ENCODE results near the gene PRPF40A.

The PRPF40A gene

GRCh38 chr2:152609154-152609553 is 108.1 kb downstream of the PRPF40A start:
- Histone ChIP-seq H3K9me3 (replicated peaks in 1 of 2; ENCODE audit: control insufficient read depth in 2 of 2, insufficient read depth in 1 of 2, low read depth in 1 of 2, low read length in 2 of 2) (peaks cover 0 to 4% of the 10 kb centered on the region in 2 donors), H4K91ac (ENCODE audit: low read depth, low read length, poor library complexity) (no peak overlapping the region), H3K4ac (ENCODE audit: low read length) (no peak overlapping the region), H4K8ac (ENCODE audit: low read depth, low read length) (no peak overlapping the region), H2BK15ac (ENCODE audit: low read length) (no peak overlapping the region), H3K27ac (replicated peaks; ENCODE audit: low read length) (no peak overlapping the region), H2BK12ac (ENCODE audit: low read length) (no peak overlapping the region), H3K36me3 (replicated peaks in 1 of 2; ENCODE audit: control insufficient read depth in 2 of 2, insufficient read depth in 2 of 2, low read length in 2 of 2) (peaks cover 6 to 86% of the 10 kb centered on the region in 2 donors), H3K9ac (ENCODE audit: low read depth, low read length, poor library complexity) (no peak overlapping the region), H3K23ac (ENCODE audit: low read depth, low read length, poor library complexity) (no peak overlapping the region), H3K4me2 (ENCODE audit: insufficient read depth, low read length, poor library complexity, severe bottlenecking) (no peak overlapping the region), H3K4me1 (ENCODE audit: control insufficient read depth in 2 of 2, insufficient read depth in 1 of 2, low read depth in 1 of 2, low read length in 2 of 2) (no peaks in the 10 kb centered on the region), H3K14ac (ENCODE audit: low read length) (no peak overlapping the region), H3K4me3 (ENCODE audit: low read length in 2 of 2) (no peak overlapping the region), H2AFZ (ENCODE audit: low read length) (no peak overlapping the region), H3K27me3 (ENCODE audit: control insufficient read depth in 3 of 3, insufficient read depth in 3 of 3, low read depth in 1 of 3, low read length in 3 of 3) (no peaks in the 10 kb centered on the region), H2BK120ac (ENCODE audit: low read depth, low read length) (no peak overlapping the region), H3K18ac (ENCODE audit: low read length) (no peak overlapping the region), H3K79me1 (ENCODE audit: low read depth, low read length) (no peaks in the 10 kb centered on the region), H2BK5ac (ENCODE audit: low read length) (no peak overlapping the region), H2AK5ac (ENCODE audit: low read depth, low read length) (no peak overlapping the region)
- no peak for DNase-seq (ENCODE audit: low spot score)
- no CpG with 5 or more reads among the region's 2 CpGs for WGBS, 2 donors (ENCODE audit: extremely low coverage in 2 of 2, insufficient read length in 2 of 2, insufficient replicate concordance in 1 of 2)

GRCh38 chr2:152607793-152608300 is 109.4 kb downstream of the PRPF40A start:
- no peak overlapping the region for H3K23ac ChIP-seq (ENCODE audit: low read depth, low read length, poor library complexity)
- H2BK120ac ChIP-seq (ENCODE audit: low read depth, low read length): no peak overlapping the region
- peaks cover 6 to 84% of the 10 kb centered on the region in 2 donors for H3K36me3 ChIP-seq (replicated peaks in 1 of 2; ENCODE audit: control insufficient read depth in 2 of 2, insufficient read depth in 2 of 2, low read length in 2 of 2)
- H4K8ac ChIP-seq (ENCODE audit: low read depth, low read length): no peak overlapping the region
- no peak overlapping the region for H3K9ac ChIP-seq (ENCODE audit: low read depth, low read length, poor library complexity)
- no peaks in the 10 kb centered on the region for H3K79me1 ChIP-seq (ENCODE audit: low read depth, low read length)
- H2AFZ ChIP-seq (ENCODE audit: low read length): no peak overlapping the region
- H3K27ac ChIP-seq (replicated peaks; ENCODE audit: low read length): no peak overlapping the region
- H3K4ac ChIP-seq (ENCODE audit: low read length): no peak overlapping the region
- no peak for DNase-seq (ENCODE audit: low spot score)
- H3K27me3 ChIP-seq (ENCODE audit: control insufficient read depth in 3 of 3, insufficient read depth in 3 of 3, low read depth in 1 of 3, low read length in 3 of 3): no peaks in the 10 kb centered on the region
- no peak overlapping the region for H2BK15ac ChIP-seq (ENCODE audit: low read length)
- H2BK12ac ChIP-seq (ENCODE audit: low read length): no peak overlapping the region
- H3K18ac ChIP-seq (ENCODE audit: low read length): no peak overlapping the region
- H3K9me3 ChIP-seq (replicated peaks in 1 of 2; ENCODE audit: control insufficient read depth in 2 of 2, insufficient read depth in 1 of 2, low read depth in 1 of 2, low read length in 2 of 2): peaks cover 0 to 4% of the 10 kb centered on the region in 2 donors
- no peak overlapping the region for H2BK5ac ChIP-seq (ENCODE audit: low read length)
- WGBS, 2 donors (ENCODE audit: extremely low coverage in 2 of 2, insufficient read length in 2 of 2, insufficient replicate concordance in 1 of 2): no CpG with 5 or more reads among the region's 7 CpGs
- no peak overlapping the region for H4K91ac ChIP-seq (ENCODE audit: low read depth, low read length, poor library complexity)
- H3K14ac ChIP-seq (ENCODE audit: low read length): no peak overlapping the region
- no peaks in the 10 kb centered on the region for H3K4me1 ChIP-seq (ENCODE audit: control insufficient read depth in 2 of 2, insufficient read depth in 1 of 2, low read depth in 1 of 2, low read length in 2 of 2)
- no peak overlapping the region for H3K4me3 ChIP-seq (ENCODE audit: low read length in 2 of 2)
- no peak overlapping the region for H3K4me2 ChIP-seq (ENCODE audit: insufficient read depth, low read length, poor library complexity, severe bottlenecking)
- H2AK5ac ChIP-seq (ENCODE audit: low read depth, low read length): no peak overlapping the region

GRCh38 chr2:152606941-152607340 is 110.3 kb downstream of the PRPF40A start:
- Histone ChIP-seq H3K14ac (ENCODE audit: low read length) (no peak overlapping the region), H2AK5ac (ENCODE audit: low read depth, low read length) (no peak overlapping the region), H2BK120ac (ENCODE audit: low read depth, low read length) (no peak overlapping the region), H2AFZ (ENCODE audit: low read length) (no peak overlapping the region), H3K23ac (ENCODE audit: low read depth, low read length, poor library complexity) (no peak overlapping the region), H3K27me3 (ENCODE audit: control insufficient read depth in 3 of 3, insufficient read depth in 3 of 3, low read depth in 1 of 3, low read length in 3 of 3) (no peaks in the 10 kb centered on the region), H3K79me1 (ENCODE audit: low read depth, low read length) (no peaks in the 10 kb centered on the region), H3K36me3 (replicated peaks in 1 of 2; ENCODE audit: control insufficient read depth in 2 of 2, insufficient read depth in 2 of 2, low read length in 2 of 2) (peaks cover 6 to 81% of the 10 kb centered on the region in 2 donors), H3K4ac (ENCODE audit: low read length) (no peak overlapping the region), H3K4me3 (ENCODE audit: low read length in 2 of 2) (no peak overlapping the region), H3K18ac (ENCODE audit: low read length) (no peak overlapping the region), H2BK15ac (ENCODE audit: low read length) (no peak overlapping the region), H3K27ac (replicated peaks; ENCODE audit: low read length) (no peak overlapping the region), H4K91ac (ENCODE audit: low read depth, low read length, poor library complexity) (no peak overlapping the region), H3K9ac (ENCODE audit: low read depth, low read length, poor library complexity) (no peak overlapping the region), H3K4me1 (ENCODE audit: control insufficient read depth in 2 of 2, insufficient read depth in 1 of 2, low read depth in 1 of 2, low read length in 2 of 2) (peaks cover 0 to 1% of the 10 kb centered on the region in 2 donors), H2BK5ac (ENCODE audit: low read length) (no peak overlapping the region), H4K8ac (ENCODE audit: low read depth, low read length) (no peak overlapping the region), H3K9me3 (replicated peaks in 1 of 2; ENCODE audit: control insufficient read depth in 2 of 2, insufficient read depth in 1 of 2, low read depth in 1 of 2, low read length in 2 of 2) (peaks cover 0 to 4% of the 10 kb centered on the region in 2 donors), H2BK12ac (ENCODE audit: low read length) (no peak overlapping the region), H3K4me2 (ENCODE audit: insufficient read depth, low read length, poor library complexity, severe bottlenecking) (no peak overlapping the region)
- DNase-seq (ENCODE audit: low spot score): no peak
- WGBS, 2 donors (ENCODE audit: extremely low coverage in 2 of 2, insufficient read length in 2 of 2, insufficient replicate concordance in 1 of 2): no CpG with 5 or more reads among the region's 2 CpGs

- Histone ChIP-seq H3K36me3 (replicated peaks in 1 of 2; ENCODE audit: control insufficient read depth in 2 of 2, insufficient read depth in 2 of 2, low read length in 2 of 2) (peaks cover 4 to 75% of the 10 kb centered on the region in 2 donors), H2BK120ac (ENCODE audit: low read depth, low read length) (no peak overlapping the region), H3K27me3 (ENCODE audit: control insufficient read depth in 3 of 3, insufficient read depth in 3 of 3, low read depth in 1 of 3, low read length in 3 of 3) (no peaks in the 10 kb centered on the region), H3K9me3 (replicated peaks in 1 of 2; ENCODE audit: control insufficient read depth in 2 of 2, insufficient read depth in 1 of 2, low read depth in 1 of 2, low read length in 2 of 2) (peaks cover 0 to 4% of the 10 kb centered on the region in 2 donors), H4K91ac (ENCODE audit: low read depth, low read length, poor library complexity) (no peak overlapping the region), H3K4me1 (ENCODE audit: control insufficient read depth in 2 of 2, insufficient read depth in 1 of 2, low read depth in 1 of 2, low read length in 2 of 2) (peaks cover 0 to 1% of the 10 kb centered on the region in 2 donors), H3K23ac (ENCODE audit: low read depth, low read length, poor library complexity) (no peak overlapping the region), H3K14ac (ENCODE audit: low read length) (no peak overlapping the region), H2BK5ac (ENCODE audit: low read length) (no peak overlapping the region), H2BK15ac (ENCODE audit: low read length) (no peak overlapping the region), H2AK5ac (ENCODE audit: low read depth, low read length) (no peak overlapping the region), H3K9ac (ENCODE audit: low read depth, low read length, poor library complexity) (no peak overlapping the region), H3K79me1 (ENCODE audit: low read depth, low read length) (no peaks in the 10 kb centered on the region), H3K4me2 (ENCODE audit: insufficient read depth, low read length, poor library complexity, severe bottlenecking) (no peak overlapping the region), H3K4ac (ENCODE audit: low read length) (no peak overlapping the region), H3K4me3 (ENCODE audit: low read length in 2 of 2) (no peak overlapping the region), H3K27ac (replicated peaks; ENCODE audit: low read length) (no peak overlapping the region), H2BK12ac (ENCODE audit: low read length) (no peak overlapping the region), H2AFZ (ENCODE audit: low read length) (no peak overlapping the region), H4K8ac (ENCODE audit: low read depth, low read length) (no peak overlapping the region), H3K18ac (ENCODE audit: low read length) (no peak overlapping the region)
- no peak for DNase-seq (ENCODE audit: low spot score)
- WGBS, 2 donors (ENCODE audit: extremely low coverage in 2 of 2, insufficient read length in 2 of 2, insufficient replicate concordance in 1 of 2): no CpG with 5 or more reads among the region's 1 CpG
These were observed 111.2 kb downstream of the PRPF40A start for GRCh38 chr2:152606081-152606480.
